Measurements from ENCODE around the gene DHRS4.
"Not testable (repeated sequence)": the region's sequence is repeated elsewhere in the genome, so short reads cannot be mapped to it uniquely, and the experiment has no call there.

DNA sequence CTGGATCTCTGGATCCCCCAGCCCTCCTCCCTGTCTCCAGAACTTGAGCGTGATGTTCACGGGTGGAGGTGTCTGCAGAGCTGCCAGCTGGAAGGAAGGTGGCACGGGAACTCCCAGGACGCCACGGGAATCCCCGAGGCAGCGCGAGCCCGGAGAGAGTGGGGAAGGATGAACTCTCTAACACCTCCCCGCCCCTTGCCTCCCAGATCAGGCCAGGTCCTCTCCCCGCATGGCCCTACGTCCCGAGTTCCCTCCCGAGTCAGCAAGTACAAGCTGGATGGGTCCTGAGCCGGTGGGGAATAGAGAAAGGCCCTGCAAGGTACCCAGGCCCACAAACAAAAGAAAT is 52.9 kb downstream of the DHRS4 start:
- not testable (repeated sequence) for TF ChIP-seq SP1 (IDR thresholded peaks at IDR 0.05); SP1 (CRISPR knock-in tag; IDR thresholded peaks at IDR 0.05); EP300 (IDR thresholded peaks at IDR 0.05; ENCODE audit: low read depth in 2 of 2, low read length in 2 of 2); EP300 (CRISPR knock-in tag; IDR thresholded peaks at IDR 0.05; ENCODE audit: borderline replicate concordance); GABPA (IDR thresholded peaks at IDR 0.05; ENCODE audit: low read depth, low read length); GABPA (CRISPR knock-in tag; IDR thresholded peaks at IDR 0.05; ENCODE audit: low read depth); PHF8 (CRISPR knock-in tag; IDR thresholded peaks at IDR 0.05); ZC3H4 (CRISPR knock-in tag; IDR thresholded peaks at IDR 0.05; ENCODE audit: borderline replicate concordance)
